Inflammatory macrophage treated with lipopolysaccharide for 4 hours (primary cell): ENCODE results near the gene PCLO.
"Not testable (repeated sequence)": the region's sequence is repeated elsewhere in the genome, so short reads cannot be mapped to it uniquely, and the experiment has no call there.

Experiments
- DNase-seq: peaks from one replicate; pipeline ENCODE4 v3.0.0-alpha.2; 2020

PCLO gene

DNA sequence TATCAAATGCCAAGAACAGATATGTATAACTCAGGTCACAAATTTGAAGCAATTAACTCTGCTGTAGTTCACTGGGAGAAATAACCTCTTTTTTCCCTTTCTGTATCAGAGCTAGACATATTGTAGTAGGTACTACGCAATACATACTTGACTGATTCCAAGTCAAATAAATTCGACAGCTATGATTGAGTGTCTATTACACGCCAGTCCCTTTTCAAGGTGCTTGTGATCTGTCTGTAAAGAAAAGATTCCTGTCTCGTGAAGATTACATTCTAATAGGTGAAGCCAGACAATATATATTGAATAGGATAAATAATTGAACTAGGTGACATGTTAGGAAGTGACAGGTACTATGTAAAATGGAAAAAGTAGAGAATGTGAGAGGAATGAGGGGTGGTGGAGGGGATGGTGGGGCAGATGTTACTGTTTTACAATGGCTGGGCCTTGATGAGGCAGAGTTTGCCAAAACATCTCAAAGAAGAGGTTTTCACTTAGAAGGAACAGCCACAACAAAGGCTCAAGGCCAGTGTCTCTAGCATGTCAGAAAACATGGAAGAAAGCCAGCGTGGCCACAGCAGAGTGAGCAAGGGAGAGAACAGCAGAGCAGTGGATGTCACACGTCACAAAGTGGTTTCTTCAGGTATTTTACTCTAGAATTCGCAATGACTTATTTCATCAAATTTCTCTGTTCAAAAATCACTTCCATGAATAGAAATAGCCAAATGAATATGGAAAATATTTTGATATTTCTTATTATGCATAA lies 436.5 kb downstream of the PCLO start:
- DNase-seq = no peak

- DNase-seq = no peak
These were observed 439.3 kb downstream of the PCLO start for GRCh38 chr7:82723411-82723810.

GRCh38 chr7:82722946-82723345 lies 439.7 kb downstream of the PCLO start:
- DNase-seq = no peak

GRCh38 chr7:82715344-82715743 lies 447.3 kb downstream of the PCLO start:
- DNase-seq = no peak

DNA sequence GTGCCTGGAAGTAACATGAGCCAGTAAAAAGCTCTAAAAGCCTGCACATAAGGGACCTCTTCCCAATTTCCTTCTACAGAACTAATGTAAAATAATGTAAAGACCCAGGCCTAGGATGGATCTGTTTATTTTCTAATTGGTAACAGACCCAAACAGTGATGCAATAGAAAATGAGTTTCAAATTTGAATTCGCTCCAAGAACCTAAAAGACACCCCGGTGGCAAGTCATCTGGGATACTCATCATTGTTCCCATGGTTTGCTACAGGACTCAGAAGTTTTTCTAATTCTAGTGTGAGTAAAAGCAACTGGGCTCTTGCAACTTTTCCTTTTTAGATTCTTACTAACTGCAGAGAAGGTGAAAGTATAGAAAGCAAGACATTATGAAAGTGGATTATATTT lies 447.8 kb downstream of the PCLO start:
- no peak for DNase-seq

DNA sequence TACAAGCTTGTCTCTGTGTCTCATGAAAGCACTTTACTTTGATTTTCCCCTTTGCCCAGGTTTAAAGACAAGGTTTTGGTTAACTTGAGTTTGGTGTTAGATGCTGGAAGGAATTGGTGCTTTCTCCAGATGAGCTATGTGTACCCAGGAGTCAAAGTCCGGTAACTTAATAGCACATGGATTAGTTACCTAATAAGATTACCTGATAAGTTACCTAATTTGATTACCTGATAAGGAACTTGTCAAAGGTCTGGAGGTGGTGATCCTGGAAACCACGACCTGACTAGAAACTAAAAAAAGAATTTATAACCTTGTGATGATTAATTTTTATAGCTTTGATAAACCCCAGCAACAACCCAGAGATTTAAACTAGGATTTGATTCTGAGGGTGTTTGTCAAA lies 449.2 kb downstream of the PCLO start:
- no peak for DNase-seq

- not testable (repeated sequence) for DNase-seq
These were observed 456.3 kb downstream of the PCLO start for GRCh38 chr7:82706344-82706743.

DNA sequence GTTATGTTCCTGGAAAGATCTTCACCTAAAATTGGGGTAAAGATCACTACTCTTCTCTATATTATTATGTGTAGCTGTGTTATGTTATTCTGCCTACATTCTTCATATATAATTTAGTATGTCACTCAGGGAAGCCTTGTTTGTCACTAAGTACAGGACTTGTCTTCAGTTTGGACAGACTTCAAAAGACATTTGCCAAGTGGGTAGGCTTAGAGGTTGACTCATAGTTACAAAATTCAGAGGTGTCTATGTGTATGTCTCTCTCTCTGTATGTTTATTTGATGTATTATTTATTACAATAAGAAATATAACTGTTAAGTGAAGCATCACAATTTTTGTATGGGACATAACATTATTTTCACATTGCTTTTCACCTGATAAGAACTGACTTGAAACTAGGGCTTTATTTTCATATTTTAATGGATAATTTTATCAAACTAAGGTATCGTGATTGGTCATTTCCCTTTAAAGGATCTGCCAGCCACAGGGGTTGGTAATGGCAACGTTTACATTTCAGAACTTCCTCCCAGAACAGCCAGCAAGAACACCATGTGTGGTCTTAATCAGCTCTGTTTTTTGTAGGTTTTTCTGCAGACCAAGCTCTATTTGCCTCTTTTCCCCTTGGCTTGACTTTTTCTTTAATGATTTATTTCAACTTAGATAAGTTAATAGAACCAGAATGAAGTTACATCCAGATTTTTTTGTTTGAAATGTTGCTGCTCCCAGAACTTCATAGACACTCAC lies 457.0 kb downstream of the PCLO start:
- DNase-seq = no peak

GRCh38 chr7:82704121-82704520 lies 458.6 kb downstream of the PCLO start:
- DNase-seq = no peak
